Kidney (tissue), 14 donors: ENCODE results near the gene FOXI2. TPM values are rescaled to one million over a fixed set of nuclear protein-coding genes. Genes with fewer than 3 reads are reported as not detected.

Experiments
- DNase-seq, 5 donors: peaks; one replicate each; pipeline ENCODE4 v3.0.0-alpha.2; 2013 to 2020
- FAIRE-seq: peaks from 2 replicates; lab custom pipeline; 2012; peaks lifted over from hg19 to GRCh38; lab: Jason Lieb, UNC
- H3K27ac ChIP-seq, 2 donors: one replicate each; pipeline ENCODE4 v1.7.0; 2013; ENCODE audit warnings: low read depth in 2 of 2, low read length in 2 of 2, inconsistent platforms in 1 of 2
- H3K27me3 ChIP-seq: one replicate; pipeline ENCODE4 v1.7.1; 2013; ENCODE audit warnings: low read length, inconsistent platforms; ENCODE audit not compliant: control insufficient read depth, insufficient read depth
- H3K36me3 ChIP-seq, 3 donors: one replicate each; pipeline versions ENCODE4 v1.7.0 to v1.7.1; 2013; ENCODE audit warnings: low read length in 3 of 3, control low read depth in 1 of 3, inconsistent platforms in 1 of 3; ENCODE audit not compliant: insufficient read depth in 3 of 3, control insufficient read depth in 2 of 3
- H3K4me1 ChIP-seq, 3 donors: one replicate each; pipeline versions ENCODE4 v1.7.0 to v1.7.1; 2013; ENCODE audit warnings: low read length in 3 of 3, inconsistent platforms in 1 of 3, low read depth in 1 of 3; ENCODE audit not compliant: control insufficient read depth in 2 of 3, insufficient read depth in 2 of 3
- H3K4me3 ChIP-seq, 3 donors: one replicate each; pipeline versions ENCODE4 v1.7.0 to v1.8.1; 2013; ENCODE audit warnings: low read length in 3 of 3, control low read depth in 1 of 3, inconsistent platforms in 1 of 3
- H3K9ac ChIP-seq, 3 donors: one replicate each; pipeline versions ENCODE4 v1.7.0 to v1.7.1; 2013; ENCODE audit warnings: low read length in 3 of 3, control low read depth in 1 of 3, inconsistent platforms in 1 of 3
- H3K9me3 ChIP-seq, 3 donors: one replicate each; pipeline versions ENCODE4 v1.7.0 to v1.7.1; 2013; ENCODE audit warnings: low read length in 3 of 3, control low read depth in 1 of 3, inconsistent platforms in 1 of 3; ENCODE audit not compliant: control insufficient read depth in 2 of 3, insufficient read depth in 1 of 3
- CTCF ChIP-seq: IDR thresholded peaks from 3 replicates; pipeline ENCODE4 v1.5.1; 2012; ENCODE audit warnings: mild to moderate bottlenecking, moderate library complexity, borderline replicate concordance; ENCODE audit not compliant: insufficient read depth; ENCODE audit errors: extremely low read depth
- intact Hi-C: fragments of 100-400 bp; cut with DNase I; formaldehyde crosslinking; loops from one replicate; pipeline ENCODE4 v1.11.1; 2022
- polyA plus RNA-seq: library from polyadenylated mRNA; stranded (reverse); fragments of 350-450 nt; fragmentation: Illumina TruSeq; extraction: RNeasy Lipid Tissue Mini Kit (QIAGEN cat#74804); gene quantifications from one replicate; pipeline ENCODE4 v1.2.3, GENCODE V29; 2014; ENCODE audit warnings: low read depth, low replicate concordance; ENCODE audit not compliant: insufficient read depth
- total RNA-seq: library from RNA; stranded (reverse); fragmentation: NEBNext Ultra II Directional; extraction: Animal tissue kit (Norgen Biotek cat#: 25700); gene quantifications from one replicate; pipeline ENCODE4 v1.2.1, GENCODE V29; 2021
- donor health status: control.
- donor health status: control.
- donor health status: control.
- donor health status: control.
- donor health status: control.
- donor health status: DM: yes; HTN: yes; CAD: no.
- donor health status: Normal renal cell carcinoma (clear cell type).

The FOXI2 gene
- total and polyA plus RNA-seq, 2 donors from 2014 or later: 1.1 to 1.5 TPM

DNA sequence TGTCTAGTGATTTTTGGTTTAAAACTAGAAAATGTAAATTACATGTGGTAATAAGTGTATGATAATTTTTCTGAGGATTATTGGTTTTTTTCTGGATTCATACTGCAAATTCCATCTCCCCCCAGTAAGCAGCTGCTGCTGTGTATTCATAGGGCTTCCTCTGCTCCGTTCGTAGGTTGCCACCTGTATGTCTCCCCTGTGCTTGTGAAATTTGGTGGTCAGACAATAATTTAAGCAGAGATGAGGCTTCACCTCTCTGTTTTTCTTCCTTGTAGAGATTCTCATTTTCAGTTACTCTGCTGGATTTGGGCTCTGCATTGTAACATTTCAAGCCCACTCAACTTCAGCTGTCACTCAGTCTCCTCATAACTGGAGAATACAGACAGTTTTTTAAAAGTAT lies 50.9 kb downstream of the FOXI2 start:
- no peak for FAIRE-seq

DNA sequence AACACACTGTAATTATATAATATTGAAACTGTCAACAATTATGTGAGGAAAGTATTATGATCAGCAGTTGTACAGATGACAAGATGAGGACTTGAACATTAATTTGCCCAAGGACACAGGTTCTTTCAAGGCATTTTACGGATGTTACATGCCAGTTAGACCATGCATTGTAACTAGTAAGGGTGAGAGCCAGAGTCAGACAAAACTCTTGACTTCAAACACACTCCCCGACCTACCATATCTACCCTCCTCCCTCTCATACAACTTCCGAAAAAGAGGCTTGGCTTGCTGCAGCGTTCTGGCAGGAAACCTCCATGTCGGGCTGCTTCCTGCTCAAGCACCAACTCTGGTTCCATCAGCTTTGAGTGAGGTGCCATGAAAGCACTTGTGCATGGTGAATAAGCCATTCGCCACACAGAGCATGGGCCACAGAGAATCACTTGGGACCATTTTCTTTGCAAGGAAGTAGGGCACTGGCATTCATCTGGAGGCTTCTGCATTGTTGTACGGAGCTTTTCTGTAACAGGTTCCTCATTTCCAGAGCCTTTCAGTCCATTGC lies 53.2 kb downstream of the FOXI2 start:
- no peak overlapping the region for H3K9ac ChIP-seq
- no peaks in the 10 kb centered on the region for H3K27me3 ChIP-seq
- DNase-seq (no peak), FAIRE-seq (no peak)
- H3K36me3 ChIP-seq: no peaks in the 10 kb centered on the region
- intact Hi-C loops: no loop called here
- H3K4me1 ChIP-seq: no peaks in the 10 kb centered on the region
- TF ChIP-seq CTCF: no peak
- no peak overlapping the region for H3K27ac ChIP-seq
- H3K9me3 ChIP-seq: peaks cover 0 to 3% (median 0%) of the 10 kb centered on the region in 3 donors
- H3K4me3 ChIP-seq: no peak overlapping the region

More for the DNA sequence above, 50.9 kb downstream of the FOXI2 start:
- DNase-seq: no peak
- no peak overlapping the region for H3K9ac ChIP-seq
- intact Hi-C loops: no loop called here
- no peaks in the 10 kb centered on the region for H3K4me1 ChIP-seq
- H3K36me3 ChIP-seq: no peaks in the 10 kb centered on the region
- H3K9me3 ChIP-seq: peaks cover 0 to 3% (median 0%) of the 10 kb centered on the region in 3 donors
- no peaks in the 10 kb centered on the region for H3K27me3 ChIP-seq
- TF ChIP-seq CTCF: no peak
- H3K4me3 ChIP-seq: no peak overlapping the region
- no peak overlapping the region for H3K27ac ChIP-seq

Other genes starting within 250 kb of the FOXI2 start
- gene NPS, start 187.9 kb upstream of the FOXI2 start, total RNA-seq: not detected
- not detected for gene NPS, start 187.9 kb upstream of the FOXI2 start, polyA plus RNA-seq
- gene CLRN3, start 155.8 kb downstream of the FOXI2 start, total RNA-seq: 9.4 TPM
- gene CLRN3, start 155.8 kb downstream of the FOXI2 start, polyA plus RNA-seq: 42.1 TPM
- 25.7 TPM for gene PTPRE, start 169.9 kb downstream of the FOXI2 start, total RNA-seq
- gene PTPRE, start 169.9 kb downstream of the FOXI2 start, polyA plus RNA-seq: 1.1 TPM